A549 (cell line): ENCODE data around the gene THBS4. TPM values are rescaled to one million over a fixed set of nuclear protein-coding genes. Genes with fewer than 3 reads are reported as not detected.

Experiments used
- ATAC-seq, 2 experiments: fragments of 200-7000 bp in 1 of 2; fragments of >200 bp in 1 of 2; cut with Nextera tagmentation in 1 of 2; cut with Tn5 transposase in 1 of 2; 3 replicates each; pipeline versions ENCODE4 v1.8.0 to v1.9.1; 2018 to 2020; ENCODE audit warnings: mild to moderate bottlenecking in 1 of 2, moderate library complexity in 1 of 2
- CTCF ChIA-PET: fragments of 300-600 bp; sonication (Branson Sonifier 250); formaldehyde crosslinking; extraction: SDS; loops from one replicate; lab custom pipeline; 2021; ENCODE audit warnings: antibody characterized with exemption, inconsistent platforms; lab: Yijun Ruan, JAX
- POLR2A ChIA-PET: fragments of 350-600 bp; formaldehyde crosslinking; extraction: SDS; loops from one replicate; lab custom pipeline; 2021; ENCODE audit warnings: antibody characterized with exemption, inconsistent platforms; lab: Yijun Ruan, JAX
- DNase-seq, 2 experiments: peaks; one replicate each; pipeline versions ENCODE4 v3.0.0 to v3.0.0-alpha.2; 2011 to 2016; ENCODE audit warnings: low read depth in 1 of 2, low spot score in 1 of 2
- FAIRE-seq: peaks from 2 replicates; lab custom pipeline; 2011; peaks lifted over from hg19 to GRCh38; lab: Jason Lieb, UNC
- H3K27ac ChIP-seq, 2 experiments: fragments of >200 bp; sonication (Bioruptor Twin); formaldehyde crosslinking; 3 replicates each; pipeline ENCODE4 v1.5.1; 2016 to 2017
- H3K4me1 ChIP-seq: fragments of >200 bp; sonication (Bioruptor Twin); formaldehyde crosslinking; 3 replicates; pipeline ENCODE4 v1.6.1; 2016
- H3K4me2 ChIP-seq: fragments of >200 bp; sonication (Bioruptor Twin); formaldehyde crosslinking; 3 replicates; pipeline ENCODE4 v1.6.1; 2016
- H3K4me3 ChIP-seq: fragments of >200 bp; sonication (Bioruptor Twin); formaldehyde crosslinking; 3 replicates; pipeline ENCODE4 v1.5.1; 2016
- H3K9me3 ChIP-seq: fragments of >200 bp; sonication (Bioruptor Twin); formaldehyde crosslinking; 3 replicates; pipeline ENCODE4 v1.6.1; 2016
- ATOH8 ChIP-seq: fragments of 250-450 bp; sonication (Bioruptor Pico); IDR thresholded peaks from 2 replicates; pipeline ENCODE4 v1.5.0; 2020; ENCODE audit warnings: low read depth, mild to moderate bottlenecking, moderate library complexity
- BHLHE40 ChIP-seq: IDR thresholded peaks from 2 replicates; pipeline ENCODE4 v1.6.1; 2012; ENCODE audit warnings: low read depth, low read length, inconsistent platforms
- CBX2 ChIP-seq: fragments of 200-600 bp; sonication (generic); IDR thresholded peaks from 2 replicates; pipeline ENCODE4 v1.6.1; 2016; ENCODE audit warnings: low read depth, mild to moderate bottlenecking, borderline replicate concordance
- CEBPB ChIP-seq, 2 experiments: fragments of >200 bp in 1 of 2; sonication (Bioruptor Twin) in 1 of 2; formaldehyde crosslinking in 1 of 2; IDR thresholded peaks; 2 replicates each; pipeline ENCODE4 v1.6.1; 2012 to 2016
- EHF ChIP-seq: fragments of 250-450 bp; sonication (Bioruptor Pico); IDR thresholded peaks from 2 replicates; pipeline ENCODE4 v1.5.0; 2020; ENCODE audit warnings: mild to moderate bottlenecking
- ELK1 ChIP-seq: fragments of 150-350 bp; IDR thresholded peaks from 2 replicates; pipeline ENCODE4 v1.6.1; 2014; ENCODE audit warnings: low read depth, mild to moderate bottlenecking, low read length
- EP300 ChIP-seq, 2 experiments: fragments of >200 bp; sonication (Bioruptor Twin); formaldehyde crosslinking; IDR thresholded peaks; 2 replicates in 1 of 2; 3 replicates in 1 of 2; pipeline ENCODE4 v1.6.1; 2016 to 2017
- ESRRA ChIP-seq: fragments of 150-350 bp; IDR thresholded peaks from 2 replicates; pipeline ENCODE4 v1.6.1; 2014; ENCODE audit warnings: mild to moderate bottlenecking, low read length, borderline replicate concordance
- FOSL2 ChIP-seq, 2 experiments: fragments of 450-650 bp in 1 of 2; fragments of >200 bp in 1 of 2; sonication (Bioruptor Twin) in 1 of 2; formaldehyde crosslinking; IDR thresholded peaks; 2 replicates each; pipeline versions ENCODE4 v1.5.0 to v1.6.1; 2016 to 2020; ENCODE audit warnings: mild to moderate bottlenecking in 1 of 2, moderate library complexity in 1 of 2
- HOXB5 ChIP-seq: fragments of 250-450 bp; sonication (Bioruptor Pico); IDR thresholded peaks from 2 replicates; pipeline ENCODE4 v1.5.0; 2020; ENCODE audit warnings: mild to moderate bottlenecking, moderate library complexity
- JUN ChIP-seq, 2 experiments: fragments of >200 bp; sonication (Bioruptor Twin); formaldehyde crosslinking; IDR thresholded peaks; 2 replicates in 1 of 2; 3 replicates in 1 of 2; pipeline ENCODE4 v1.6.1; 2016 to 2017
- JUNB ChIP-seq: fragments of >200 bp; sonication (Bioruptor Twin); formaldehyde crosslinking; IDR thresholded peaks from 2 replicates; pipeline ENCODE4 v1.6.1; 2016
- KDM5A ChIP-seq: fragments of 200-600 bp; sonication (generic); IDR thresholded peaks from 2 replicates; pipeline ENCODE4 v1.6.1; 2016; ENCODE audit warnings: antibody characterized with exemption, mild to moderate bottlenecking
- MAX ChIP-seq: IDR thresholded peaks from 2 replicates; pipeline ENCODE4 v1.6.1; 2012
- MYC ChIP-seq: IDR thresholded peaks from 2 replicates; pipeline ENCODE4 v1.6.1; 2012; ENCODE audit warnings: mild to moderate bottlenecking, inconsistent platforms, low read length, improper control_type of control experiment, borderline replicate concordance
- NFE2L2 ChIP-seq: fragments of 150-350 bp; conservative IDR thresholded peaks from 2 replicates; pipeline ENCODE4 v1.6.1; 2014; ENCODE audit warnings: low read length
- NPAS2 ChIP-seq: fragments of 250-450 bp; sonication (Bioruptor Pico); IDR thresholded peaks from 2 replicates; pipeline ENCODE4 v1.8.0; 2022; ENCODE audit warnings: mild to moderate bottlenecking, moderate library complexity, borderline replicate concordance
- NR3C1 ChIP-seq: fragments of >200 bp; sonication (Bioruptor Twin); formaldehyde crosslinking; IDR thresholded peaks from 3 replicates; pipeline ENCODE4 v1.6.1; 2017
- PHF8 ChIP-seq: fragments of 200-600 bp; sonication (generic); IDR thresholded peaks from 2 replicates; pipeline ENCODE4 v1.6.1; 2016; ENCODE audit warnings: low read depth, mild to moderate bottlenecking, antibody characterized with exemption, moderate library complexity, borderline replicate concordance
- POLR2A ChIP-seq: IDR thresholded peaks from 2 replicates; pipeline ENCODE4 v1.6.1; 2012; ENCODE audit warnings: mild to moderate bottlenecking, low read length
- RAD21 ChIP-seq, 2 experiments: fragments of >200 bp in 1 of 2; sonication (Bioruptor Twin) in 1 of 2; formaldehyde crosslinking in 1 of 2; IDR thresholded peaks in 1 of 2; conservative IDR thresholded peaks in 1 of 2; 2 replicates in 1 of 2; 3 replicates in 1 of 2; pipeline ENCODE4 v1.6.1; 2012 to 2018; ENCODE audit warnings: inconsistent platforms in 1 of 2
- RARB ChIP-seq: fragments of 250-450 bp; sonication (Bioruptor Pico); IDR thresholded peaks from 2 replicates; pipeline ENCODE4 v1.8.0; 2021; ENCODE audit warnings: mild to moderate bottlenecking, moderate library complexity
- RFX5 ChIP-seq: fragments of 450-650 bp; IDR thresholded peaks from 2 replicates; pipeline ENCODE4 v1.7.1; 2014; ENCODE audit warnings: antibody characterized with exemption, mild to moderate bottlenecking, moderate library complexity
- RNF2 ChIP-seq: fragments of 200-600 bp; sonication (generic); IDR thresholded peaks from 2 replicates; pipeline ENCODE4 v1.6.1; 2016; ENCODE audit warnings: low read depth, mild to moderate bottlenecking, antibody characterized with exemption, moderate library complexity, borderline replicate concordance
- SMC3 ChIP-seq: fragments of >200 bp; sonication (Bioruptor Twin); formaldehyde crosslinking; IDR thresholded peaks from 3 replicates; pipeline ENCODE4 v1.6.1; 2018; ENCODE audit warnings: inconsistent platforms
- SREBF2 ChIP-seq: fragments of 450-650 bp; IDR thresholded peaks from 2 replicates; pipeline ENCODE4 v1.6.1; 2014; ENCODE audit warnings: mild to moderate bottlenecking, moderate library complexity
- TP53 ChIP-seq: fragments of 250-450 bp; sonication (Bioruptor Pico); IDR thresholded peaks from 2 replicates; pipeline ENCODE4 v1.5.0; 2021; ENCODE audit warnings: mild to moderate bottlenecking, moderate library complexity
- ZC3H11A ChIP-seq: fragments of 450-650 bp; IDR thresholded peaks from 2 replicates; pipeline ENCODE4 v1.6.1; 2014; ENCODE audit warnings: antibody characterized with exemption, mild to moderate bottlenecking
- ZNF302 ChIP-seq: fragments of 250-450 bp; sonication (Bioruptor Pico); IDR thresholded peaks from 2 replicates; pipeline ENCODE4 v1.9.0; 2021; ENCODE audit warnings: inconsistent platforms, mild to moderate bottlenecking, moderate library complexity
- WGBS: methylation state at CpG from one replicate; pipeline ENCODE4 v1.1.6; 2017; ENCODE audit errors: missing lambda C conversion rate; 5-methylcytosine and 5-hydroxymethylcytosine counted together
- polyA plus RNA-seq, 4 experiments: library from polyadenylated mRNA; depleted of rRNA in 3 of 4; stranded (reverse); fragments of >200 nt; fragmentation: RNase III in 1 of 4; extraction: RNeasy Plus Mini Kit Qiagen cat#74134 plus additional on column Dnase treatment in 1 of 4; gene quantifications; 2 replicates in 3 of 4; 3 replicates in 1 of 4; pipeline ENCODE4 v1.2.3, GENCODE V29; 2011 to 2017

THBS4 gene
- polyA plus RNA-seq, 2 of the 4 experiments (the other 2 are of a cell fraction): 0.28 to 0.41 TPM

- DNase-seq (no peak), FAIRE-seq (no peak), ATAC-seq (no peak)
- Histone ChIP-seq H3K4me3 (no peak overlapping the region), H3K4me1 (no peaks in the 10 kb centered on the region), H3K9me3 (no peaks in the 10 kb centered on the region), H3K27ac (no peak overlapping the region), H3K4me2 (no peak overlapping the region)
- TF ChIP-seq JUN (IDR thresholded peaks at IDR 0.05) (no peak), MYC (no peak), CBX2 (no peak), RARB (CRISPR knock-in tag) (no peak), ELK1 (no peak), NFE2L2 (no peak), JUNB (no peak), BHLHE40 (no peak), ATOH8 (CRISPR knock-in tag) (no peak), NR3C1 (no peak), HOXB5 (no peak), PHF8 (no peak), SREBF2 (no peak)
- ChIA-PET CTCF (interaction anchor here (0.9 to 1.8 kb wide), 3 partner anchors 13 to 36 kb away, joined by 3 to 9 read pairs (median 3); no protein-coding TSS in a partner anchor), POLR2A (no interaction called here)
- 78% methylated on average over 2 of the region's 2 CpGs for WGBS
Observed at GRCh38 chr5:80119372-80119771, 84.2 kb downstream of the THBS4 start.

GRCh38 chr5:80122579-80122978, 87.4 kb downstream of the THBS4 start:
- H3K27ac ChIP-seq: no peak overlapping the region
- no peak for ATAC-seq
- POLR2A ChIA-PET: no interaction called here
- H3K4me2 ChIP-seq: no peak overlapping the region
- H3K4me3 ChIP-seq: no peak overlapping the region
- 18% methylated on average over 2 of the region's 2 CpGs for WGBS
- no peaks in the 10 kb centered on the region for H3K4me1 ChIP-seq
- no peak for DNase-seq
- H3K9me3 ChIP-seq: no peaks in the 10 kb centered on the region
- TF ChIP-seq RNF2 (no peak), ZNF302 (no peak), MAX (no peak), FOSL2 (IDR thresholded peaks at IDR 0.05) (no peak), FOSL2 (CRISPR knock-in tag; IDR thresholded peaks at IDR 0.05) (no peak), EHF (no peak), NPAS2 (CRISPR knock-in tag) (no peak), ESRRA (no peak), RAD21 (conservative IDR thresholded peaks at IDR 0.05 in 1 of 2, IDR thresholded peaks at IDR 0.05 in 1 of 2) (no peak), CEBPB (IDR thresholded peaks at IDR 0.05) (no peak), SMC3 (no peak), CBX2 (no peak), RFX5 (no peak), ZC3H11A (no peak), EP300 (IDR thresholded peaks at IDR 0.05) (no peak), TP53 (CRISPR knock-in tag) (no peak), RARB (CRISPR knock-in tag) (no peak), KDM5A (no peak), POLR2A (no peak)
- TF ChIP-seq, all 56 proteins: peak for 0
- CTCF ChIA-PET: interaction anchor here (1.0 kb wide), 1 partner anchor 139 kb away, joined by 7 read pairs; no protein-coding TSS in a partner anchor
- no peak for FAIRE-seq
